Astrocyte of the cerebellum (primary cell): ENCODE data around the gene DVL1.
A peak's percentile ranks its signal among the peaks of the same experiment; 100 is the strongest.

Source experiments
- DNase-seq: peaks from one replicate; pipeline ENCODE4 v3.0.0-alpha.2; 2011; ENCODE audit warnings: low read depth
- H3K4me3 ChIP-seq: 2 replicates; pipeline ENCODE4 v1.5.1; 2011; ENCODE audit warnings: mild to moderate bottlenecking, low read depth, low read length, moderate library complexity
- CTCF ChIP-seq: IDR thresholded peaks from 2 replicates; pipeline ENCODE4 v1.5.1; 2012; ENCODE audit warnings: low read length, low read depth, moderate library complexity, mild to moderate bottlenecking; ENCODE audit errors: missing control alignments
- in situ Hi-C: cut with HindIII; loops from 2 replicates; pipeline ENCODE4 v1.10.0; 2017; ENCODE audit warnings: low sequenced_read_pairs

DVL1 gene

GRCh38 chr1:1356796-1357401, 7.7 kb upstream of the DVL1 start:
- H3K4me3 ChIP-seq = peak overlapping the region; percentile 87
- DNase-seq = no peak
- TF ChIP-seq CTCF = no peak
- in situ Hi-C loops = no loop called here

GRCh38 chr1:1356166-1356795, 7.1 kb upstream of the DVL1 start:
- TF ChIP-seq CTCF = no peak
- H3K4me3 ChIP-seq = peak overlapping the region; percentile 87
- no peak for DNase-seq
- in situ Hi-C loops = no loop called here

GRCh38 chr1:1355416-1355815, 6.2 kb upstream of the DVL1 start:
- no peak for DNase-seq
- peak overlapping the region; percentile 87 for H3K4me3 ChIP-seq
- in situ Hi-C loops = no loop called here
- no peak for TF ChIP-seq CTCF

- in situ Hi-C loops = no loop called here
- DNase-seq = no peak
- H3K4me3 ChIP-seq = peak overlapping the region; percentile 87
- TF ChIP-seq CTCF = no peak
Measured at GRCh38 chr1:1354271-1355247, 5.3 kb upstream of the DVL1 start.

- in situ Hi-C loops = no loop called here
- DNase-seq = no peak
- TF ChIP-seq CTCF = no peak
- no peak overlapping the region for H3K4me3 ChIP-seq
Measured at GRCh38 chr1:1353389-1354151, 4.4 kb upstream of the DVL1 start.
